ENCODE measurements around the gene SPECC1. TPM values are rescaled to one million over a fixed set of nuclear protein-coding genes. Genes with fewer than 3 reads are reported as not detected.
"Not testable (repeated sequence)": the region's sequence is repeated elsewhere in the genome, so short reads cannot be mapped to it uniquely, and the experiment has no call there.

The SPECC1 gene
- total RNA-seq, 1 experiment from 2014 or later = 71.7 TPM

GRCh38 chr17:20172376-20172775, 163.2 kb downstream of the SPECC1 start:
- DNase-seq (ENCODE audit: low read depth) = peak; percentile 30

GRCh38 chr17:20173091-20173490, 163.9 kb downstream of the SPECC1 start:
- peak; percentile 69 for DNase-seq (ENCODE audit: low read depth)

GRCh38 chr17:20174588-20175265, 165.6 kb downstream of the SPECC1 start:
- DNase-seq (ENCODE audit: low read depth) = peak; percentile 93

GRCh38 chr17:20179041-20179440, 169.9 kb downstream of the SPECC1 start:
- DNase-seq (ENCODE audit: low read depth) = no peak

- no peak for DNase-seq (ENCODE audit: low read depth)
Measured at GRCh38 chr17:20180661-20181060, 171.5 kb downstream of the SPECC1 start.

GRCh38 chr17:20184181-20184580, 175.0 kb downstream of the SPECC1 start:
- no peak for DNase-seq (ENCODE audit: low read depth)

GRCh38 chr17:20184977-20185619, 175.9 kb downstream of the SPECC1 start:
- peak; percentile 59 for DNase-seq (ENCODE audit: low read depth)

GRCh38 chr17:20187049-20187448, 177.9 kb downstream of the SPECC1 start:
- peak; percentile 81 for DNase-seq (ENCODE audit: low read depth)

- DNase-seq (ENCODE audit: low read depth) = peak; percentile 87
Measured at GRCh38 chr17:20189302-20189701, 180.1 kb downstream of the SPECC1 start.

- DNase-seq (ENCODE audit: low read depth) = no peak
Measured at GRCh38 chr17:20189979-20190378, 180.8 kb downstream of the SPECC1 start.

GRCh38 chr17:20190605-20191004, 181.4 kb downstream of the SPECC1 start:
- DNase-seq (ENCODE audit: low read depth) = no peak

- peak; percentile 87 for DNase-seq (ENCODE audit: low read depth)
Measured at GRCh38 chr17:20191056-20191455, 181.9 kb downstream of the SPECC1 start.

GRCh38 chr17:20196286-20196685, 187.1 kb downstream of the SPECC1 start:
- DNase-seq (ENCODE audit: low read depth) = not testable (repeated sequence)

GRCh38 chr17:20197272-20197926, 188.2 kb downstream of the SPECC1 start:
- no peak for DNase-seq (ENCODE audit: low read depth)

GRCh38 chr17:20200016-20200795, 191.0 kb downstream of the SPECC1 start:
- DNase-seq (ENCODE audit: low read depth) = no peak

- no peak for DNase-seq (ENCODE audit: low read depth)
Measured at GRCh38 chr17:20200865-20201458, 191.8 kb downstream of the SPECC1 start.

- peak; percentile 58 for DNase-seq (ENCODE audit: low read depth)
Measured at GRCh38 chr17:20202141-20202621, 193.0 kb downstream of the SPECC1 start.

GRCh38 chr17:20203018-20203417, 193.9 kb downstream of the SPECC1 start:
- no peak for DNase-seq (ENCODE audit: low read depth)

- DNase-seq (ENCODE audit: low read depth) = peak; percentile 77
Measured at GRCh38 chr17:20203761-20204263, 194.7 kb downstream of the SPECC1 start.

- DNase-seq (ENCODE audit: low read depth) = no peak
Measured at GRCh38 chr17:20205609-20206008, 196.4 kb downstream of the SPECC1 start.

GRCh38 chr17:20206068-20206467, 196.9 kb downstream of the SPECC1 start:
- DNase-seq (ENCODE audit: low read depth) = peak; percentile 64

Measured in M059J (cell line).